ENCODE measurements around the gene DMRTA2. TPM values are rescaled to one million over a fixed set of nuclear protein-coding genes. Genes with fewer than 3 reads are reported as not detected.

The DMRTA2 gene
- total and polyA plus RNA-seq, 9 of the 15 experiments (the other 6 are each of a cell fraction or from before 2014, with no cell fraction given), result not detected

DNA sequence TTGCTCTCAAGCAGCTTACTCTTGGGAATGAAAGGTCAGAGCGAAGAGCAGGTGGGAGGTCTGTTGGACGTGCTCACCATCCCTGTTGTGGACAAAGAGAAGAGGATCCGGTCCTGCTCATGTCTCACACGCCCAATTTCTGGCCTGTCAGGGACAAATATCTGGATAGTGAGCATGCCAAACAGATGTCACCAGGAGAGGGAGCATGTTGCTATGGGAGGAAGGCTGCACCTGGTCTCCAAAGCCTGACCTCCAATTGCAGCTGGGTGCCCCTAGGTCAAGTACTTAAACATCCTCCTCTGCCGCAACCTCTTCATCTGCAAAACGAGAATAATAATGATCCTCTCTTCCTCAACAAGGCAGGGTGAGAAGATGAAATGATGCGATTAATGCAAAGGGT is 53.4 kb downstream of the DMRTA2 start (continued):
- TF ChIP-seq MEF2D (tag; conservative IDR thresholded peaks at IDR 0.05; ENCODE audit: low read depth), result no peak

DNA sequence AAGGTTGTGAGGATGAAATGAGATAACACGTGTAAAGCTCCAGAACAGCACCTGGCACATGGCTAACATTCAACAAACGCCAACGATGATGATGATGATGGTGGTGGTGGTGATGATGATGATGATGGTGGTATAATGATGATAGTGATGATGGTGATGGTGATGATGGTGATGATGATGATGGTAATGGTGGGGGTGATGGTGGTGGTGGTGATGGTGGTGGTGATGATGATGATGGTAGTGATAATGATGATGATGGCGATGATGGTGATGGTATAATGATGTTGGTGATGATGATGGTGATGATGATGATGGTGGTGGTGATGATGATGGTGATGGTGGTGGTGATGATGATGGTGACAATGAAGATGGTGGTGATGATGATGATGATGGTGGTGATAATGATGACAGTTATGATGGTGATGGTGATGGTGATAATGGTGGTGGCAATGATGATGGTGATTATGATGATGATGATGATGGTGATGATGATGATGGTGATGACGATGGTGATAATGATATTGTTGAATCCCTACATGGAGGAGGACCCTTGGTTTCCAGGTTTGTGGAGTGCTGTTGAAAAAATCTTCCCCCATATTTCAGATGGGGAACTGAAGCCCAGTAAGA is 54.1 kb downstream of the DMRTA2 start:
- Histone ChIP-seq H4K20me1 (replicated peaks; ENCODE audit: control insufficient read depth, insufficient read depth, low read length) (no peaks in the 10 kb centered on the region), H3K9me3 (replicated peaks; ENCODE audit: control insufficient read depth, insufficient read depth, low read depth, low read length) (no peaks in the 10 kb centered on the region), H3K9ac (ENCODE audit: insufficient read depth in 1 of 2, low read depth in 2 of 2, low read length in 2 of 2) (no peak overlapping the region), H3K27me3 (ENCODE audit: control insufficient read depth in 2 of 2, insufficient read depth in 2 of 2, low read length in 2 of 2) (peaks cover 2 to 4% of the 10 kb centered on the region in 2 experiments; a peak in 3 of 5 replicates), H3K4me2 (ENCODE audit: insufficient read depth, low read length) (no peak overlapping the region), H3K4me1 (replicated peaks in 1 of 2; ENCODE audit: control insufficient read depth in 2 of 2, insufficient read depth in 2 of 2, low read length in 2 of 2) (peaks cover 0 to 3% of the 10 kb centered on the region in 2 experiments; a peak in 1 of 5 replicates), H3K4me3 (no peak overlapping the region), H3K27ac (ENCODE audit: extremely low read depth, low read depth, low read length) (no peak overlapping the region), H3K9me1 (ENCODE audit: control insufficient read depth, insufficient read depth, low read length) (no peaks in the 10 kb centered on the region), H3K79me2 (ENCODE audit: control insufficient read depth, insufficient read depth, low read length) (no peaks in the 10 kb centered on the region), H2AFZ (ENCODE audit: low read depth, low read length) (no peak overlapping the region), H3K36me3 (ENCODE audit: control insufficient read depth, insufficient read depth, low read length) (no peaks in the 10 kb centered on the region)
- BruUV-seq (replicated peaks), result no TSS peak
- ATAC-seq (no peak), DNase-seq (ENCODE audit: extremely low read depth in 1 of 4, low spot score in 3 of 4) (no peak), FAIRE-seq (no peak)
- POLR2A ChIA-PET, result no interaction called here
- in situ Hi-C loops (cut with MboI), result loop anchor here (25.0 kb wide), 1 partner anchor 693 kb away; no protein-coding TSS in a partner anchor
- intact Hi-C loops (cut with micrococcal nuclease), result loop anchor here (2.0 to 10.0 kb wide), 3 partner anchors 504 to 916 kb away; no protein-coding TSS in a partner anchor
- 0% methylated on average over 5 of the region's 5 CpGs for WGBS (ENCODE audit: insufficient coverage, low coverage, missing lambda C conversion rate)
- TF ChIP-seq, protein P1, sequence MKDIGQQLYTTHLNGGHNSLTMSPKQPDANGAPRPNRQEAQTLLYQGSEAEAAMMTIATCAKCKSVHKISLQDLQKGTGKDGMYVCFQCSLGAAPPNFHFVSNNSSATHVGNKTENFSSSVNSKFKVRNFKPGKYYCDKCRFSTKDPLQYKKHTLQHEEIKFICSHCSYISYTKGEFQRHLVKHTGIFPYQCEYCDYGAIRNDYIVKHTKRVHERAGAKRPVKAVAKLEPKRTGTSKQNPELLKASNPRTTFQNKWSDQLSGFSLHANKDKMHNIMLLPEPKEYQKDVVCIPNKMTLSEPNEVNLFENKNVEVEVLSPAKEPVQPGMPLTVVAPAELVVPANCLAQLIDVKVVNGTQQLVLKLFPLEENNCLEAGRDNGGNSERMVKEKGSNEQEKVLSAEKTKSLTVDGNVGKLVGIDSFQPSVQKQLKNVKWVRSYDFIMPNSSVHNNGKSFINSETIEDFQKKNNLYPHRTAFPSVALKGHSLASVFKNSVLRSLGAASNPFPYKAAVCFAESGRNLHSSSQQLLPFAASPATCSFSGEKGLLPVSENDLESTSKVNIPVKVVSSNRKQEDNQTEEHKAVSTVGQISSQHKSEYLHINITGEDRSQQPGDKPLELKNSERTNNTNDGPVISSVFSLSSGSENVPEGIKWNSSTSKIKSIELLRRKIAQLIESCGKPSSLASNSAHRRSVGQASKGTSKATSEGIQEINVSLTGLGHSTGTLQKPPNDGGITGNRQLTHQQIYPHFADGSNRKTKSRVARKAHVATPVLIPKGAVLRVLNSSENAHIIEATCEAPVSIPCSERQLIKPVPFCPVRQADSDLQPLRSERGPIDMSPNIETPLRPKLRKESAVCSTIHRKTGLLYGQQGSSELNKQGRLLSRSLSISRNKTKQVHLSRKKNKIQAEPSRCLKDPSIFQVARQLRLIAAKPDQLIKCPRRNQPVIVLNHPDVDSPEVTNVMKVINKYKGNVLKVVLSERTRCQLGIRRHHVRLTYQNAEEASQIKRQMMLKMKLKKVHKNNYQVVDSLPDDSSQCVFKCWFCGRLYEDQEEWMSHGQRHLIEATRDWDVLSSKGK (CRISPR knock-in tag; IDR thresholded peaks at IDR 0.05), result no peak
- TF ChIP-seq, protein P2, sequence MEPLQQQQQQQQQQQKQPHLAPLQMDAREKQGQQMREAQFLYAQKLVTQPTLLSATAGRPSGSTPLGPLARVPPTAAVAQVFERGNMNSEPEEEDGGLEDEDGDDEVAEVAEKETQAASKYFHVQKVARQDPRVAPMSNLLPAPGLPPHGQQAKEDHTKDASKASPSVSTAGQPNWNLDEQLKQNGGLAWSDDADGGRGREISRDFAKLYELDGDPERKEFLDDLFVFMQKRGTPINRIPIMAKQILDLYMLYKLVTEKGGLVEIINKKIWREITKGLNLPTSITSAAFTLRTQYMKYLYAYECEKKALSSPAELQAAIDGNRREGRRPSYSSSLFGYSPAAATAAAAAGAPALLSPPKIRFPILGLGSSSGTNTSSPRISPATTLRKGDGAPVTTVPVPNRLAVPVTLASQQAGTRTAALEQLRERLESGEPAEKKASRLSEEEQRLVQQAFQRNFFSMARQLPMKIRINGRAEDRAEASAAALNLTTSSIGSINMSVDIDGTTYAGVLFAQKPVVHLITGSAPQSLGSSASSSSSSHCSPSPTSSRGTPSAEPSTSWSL (CRISPR knock-in tag; IDR thresholded peaks at IDR 0.05; ENCODE audit: borderline replicate concordance), result no peak
- TF ChIP-seq, protein P3, sequence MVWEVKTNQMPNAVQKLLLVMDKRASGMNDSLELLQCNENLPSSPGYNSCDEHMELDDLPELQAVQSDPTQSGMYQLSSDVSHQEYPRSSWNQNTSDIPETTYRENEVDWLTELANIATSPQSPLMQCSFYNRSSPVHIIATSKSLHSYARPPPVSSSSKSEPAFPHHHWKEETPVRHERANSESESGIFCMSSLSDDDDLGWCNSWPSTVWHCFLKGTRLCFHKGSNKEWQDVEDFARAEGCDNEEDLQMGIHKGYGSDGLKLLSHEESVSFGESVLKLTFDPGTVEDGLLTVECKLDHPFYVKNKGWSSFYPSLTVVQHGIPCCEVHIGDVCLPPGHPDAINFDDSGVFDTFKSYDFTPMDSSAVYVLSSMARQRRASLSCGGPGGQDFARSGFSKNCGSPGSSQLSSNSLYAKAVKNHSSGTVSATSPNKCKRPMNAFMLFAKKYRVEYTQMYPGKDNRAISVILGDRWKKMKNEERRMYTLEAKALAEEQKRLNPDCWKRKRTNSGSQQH (CRISPR knock-in tag; IDR thresholded peaks at IDR 0.05), result 0 out of 2 replicates have a peak, but pooled peaks have one; percentile 21
- TF ChIP-seq ELF4 (CRISPR knock-in tag; IDR thresholded peaks at IDR 0.05) (0 out of 2 replicates have a peak, but pooled peaks have one; percentile 10), KDM1A (IDR thresholded peaks at IDR 0.05) (0 out of 4 replicates have a peak, but pooled peaks of 1 of the 2 experiments have one; percentile 27), ARHGAP35 (IDR thresholded peaks at IDR 0.05; ENCODE audit: partially characterized antibody) (peak; percentile 18), EHMT2 (IDR thresholded peaks at IDR 0.05) (0 out of 2 replicates have a peak, but pooled peaks have one; percentile 44), YBX1 (IDR thresholded peaks at IDR 0.05) (0 out of 2 replicates have a peak, but pooled peaks have one; percentile 11), HDAC1 (IDR thresholded peaks at IDR 0.05) (peak in 1 of 2 experiments; percentile 66; a peak in 2 of 4 replicates)
- TF ChIP-seq, protein P4, sequence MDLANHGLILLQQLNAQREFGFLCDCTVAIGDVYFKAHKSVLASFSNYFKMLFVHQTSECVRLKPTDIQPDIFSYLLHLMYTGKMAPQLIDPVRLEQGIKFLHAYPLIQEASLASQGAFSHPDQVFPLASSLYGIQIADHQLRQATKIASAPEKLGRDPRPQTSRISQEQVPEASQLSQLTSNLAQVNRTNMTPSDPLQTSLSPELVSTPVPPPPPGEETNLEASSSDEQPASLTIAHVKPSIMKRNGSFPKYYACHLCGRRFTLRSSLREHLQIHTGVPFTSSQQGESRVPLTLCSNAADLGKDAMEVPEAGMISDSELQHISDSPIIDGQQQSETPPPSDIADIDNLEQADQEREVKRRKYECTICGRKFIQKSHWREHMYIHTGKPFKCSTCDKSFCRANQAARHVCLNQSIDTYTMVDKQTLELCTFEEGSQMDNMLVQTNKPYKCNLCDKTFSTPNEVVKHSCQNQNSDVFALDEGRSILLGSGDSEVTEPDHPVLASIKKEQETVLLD (IDR thresholded peaks at IDR 0.05), result peak; percentile 43; the same call in 1 of the 2 replicates
- CTCF ChIA-PET (ENCODE audit: low intra/inter-chr PET ratio), result interaction anchor here (0.6 to 3.1 kb wide), 4 partner anchors 236 to 820 kb away, joined by 3 to 16 read pairs (median 10); no protein-coding TSS in a partner anchor
